GM23248 (cell line): ENCODE data around the gene CCR3.

ENCODE experiments used
- EZH2 ChIP-seq: fragments of 200-600 bp; sonication (generic); IDR thresholded peaks from 2 replicates; pipeline ENCODE4 v1.6.1; 2018; ENCODE audit warnings: antibody characterized with exemption, mild to moderate bottlenecking; ENCODE audit not compliant: insufficient read depth, poor library complexity, severe bottlenecking
- EZH2phosphoT487 ChIP-seq: fragments of 200-600 bp; sonication (generic); IDR thresholded peaks from 2 replicates; pipeline ENCODE4 v1.6.1; 2018; ENCODE audit warnings: antibody characterized with exemption, moderate library complexity, mild to moderate bottlenecking, low read depth; ENCODE audit not compliant: insufficient read depth

- TF ChIP-seq EZH2 (no peak), EZH2phosphoT487 (no peak)
Measured at GRCh38 chr3:46272028-46272451, 29.8 kb downstream of the CCR3 start.
